NAMALWA (cell line): ENCODE measurements around the gene TTLL5.

ENCODE experiments used
- DNase-seq: peaks from one replicate; pipeline ENCODE4 v3.0.0-alpha.2; 2015; ENCODE audit warnings: low spot score

TTLL5 gene

GRCh38 chr14:75702616-75703261 is 41.7 kb downstream of the TTLL5 start:
- no peak for DNase-seq

DNA sequence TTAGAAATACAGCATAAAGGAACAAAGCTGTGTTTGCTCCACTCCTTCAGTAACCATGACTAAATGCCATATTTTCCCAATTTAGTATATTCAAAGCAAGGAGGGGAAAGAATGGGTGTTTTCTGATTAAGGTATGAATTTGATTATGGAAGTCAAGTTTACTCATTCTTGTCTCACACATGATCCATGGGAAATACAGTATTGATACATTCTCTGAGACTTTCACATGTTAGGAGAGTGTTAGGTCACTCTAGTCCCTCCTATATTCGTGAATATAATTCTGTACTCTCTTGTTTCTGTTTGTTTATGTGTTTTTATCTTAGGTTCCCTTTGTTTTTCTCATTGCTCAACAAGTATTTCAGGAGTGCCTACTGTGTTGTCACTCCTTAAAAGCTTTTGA is 42.4 kb downstream of the TTLL5 start:
- no peak for DNase-seq

GRCh38 chr14:75705014-75705413 is 44.0 kb downstream of the TTLL5 start:
- DNase-seq: no peak

- peak; percentile 71 for DNase-seq
Measured at GRCh38 chr14:75709207-75709812, 48.3 kb downstream of the TTLL5 start.

DNA sequence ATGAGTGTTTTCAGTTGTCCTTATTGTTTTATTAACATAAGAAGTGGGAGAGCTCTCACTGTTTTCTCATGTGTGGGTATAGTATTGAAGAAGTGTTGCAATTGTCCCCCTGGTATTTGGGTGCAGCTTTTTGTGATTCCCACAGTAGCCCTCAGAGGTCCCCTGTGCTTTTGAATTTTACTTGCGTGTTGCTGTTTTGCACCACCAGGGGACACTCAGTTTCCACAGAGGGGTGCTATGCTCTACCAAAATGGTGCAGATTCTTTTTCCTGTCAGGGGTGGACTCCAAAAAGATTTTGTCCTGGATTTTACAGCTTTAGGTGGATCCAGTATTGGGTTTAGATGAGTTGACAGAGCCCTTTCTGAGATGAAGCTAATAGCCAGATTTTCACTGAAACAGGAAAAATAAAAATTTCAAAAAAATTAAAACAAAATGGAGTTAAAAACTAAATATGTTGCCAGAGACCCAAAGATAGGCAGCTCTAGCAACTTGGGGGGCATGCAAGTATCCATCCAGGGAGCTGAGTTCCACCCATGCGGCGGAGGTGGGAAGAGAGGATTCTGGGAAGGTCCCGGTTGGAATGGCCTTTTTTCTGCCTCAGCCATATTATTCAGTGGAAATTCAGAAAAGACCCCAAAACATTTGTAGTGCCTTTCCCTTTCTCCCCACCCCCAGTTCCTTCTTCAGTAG is 50.2 kb downstream of the TTLL5 start:
- DNase-seq: peak; percentile 47

DNA sequence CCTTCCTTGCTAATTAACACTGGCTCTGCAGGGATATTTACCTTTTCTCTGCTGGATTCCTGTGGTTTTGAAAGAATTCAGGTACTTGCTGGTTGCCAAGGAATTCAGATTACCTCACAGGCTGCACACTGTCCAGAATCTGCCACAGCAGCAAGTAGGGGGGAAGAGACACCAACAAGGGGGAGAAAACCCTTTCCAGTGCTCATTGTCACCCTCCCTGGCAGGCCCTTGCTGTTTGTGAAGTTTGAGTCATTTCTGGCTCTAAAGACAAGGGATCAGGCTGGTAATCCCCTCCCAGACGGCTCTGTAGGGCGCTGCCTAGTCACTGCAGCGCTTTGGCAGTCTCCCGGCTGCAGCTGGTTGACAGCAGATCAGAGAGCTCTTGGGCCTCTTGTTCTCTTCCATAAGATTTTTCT is 50.8 kb downstream of the TTLL5 start:
- no peak for DNase-seq

GRCh38 chr14:75714991-75715390 is 53.9 kb downstream of the TTLL5 start:
- no peak for DNase-seq

- DNase-seq: no peak
Measured at GRCh38 chr14:75715926-75716780, 55.1 kb downstream of the TTLL5 start.

GRCh38 chr14:75717729-75718128 is 56.7 kb downstream of the TTLL5 start:
- DNase-seq: no peak

- DNase-seq: no peak
Measured at GRCh38 chr14:75718199-75718598, 57.2 kb downstream of the TTLL5 start.

GRCh38 chr14:75720116-75720515 is 59.1 kb downstream of the TTLL5 start:
- no peak for DNase-seq

GRCh38 chr14:75720842-75721498 is 59.9 kb downstream of the TTLL5 start:
- DNase-seq: no peak

- no peak for DNase-seq
Measured at GRCh38 chr14:75723716-75724115, 62.7 kb downstream of the TTLL5 start.

GRCh38 chr14:75724414-75725204 is 63.6 kb downstream of the TTLL5 start:
- DNase-seq: no peak

DNA sequence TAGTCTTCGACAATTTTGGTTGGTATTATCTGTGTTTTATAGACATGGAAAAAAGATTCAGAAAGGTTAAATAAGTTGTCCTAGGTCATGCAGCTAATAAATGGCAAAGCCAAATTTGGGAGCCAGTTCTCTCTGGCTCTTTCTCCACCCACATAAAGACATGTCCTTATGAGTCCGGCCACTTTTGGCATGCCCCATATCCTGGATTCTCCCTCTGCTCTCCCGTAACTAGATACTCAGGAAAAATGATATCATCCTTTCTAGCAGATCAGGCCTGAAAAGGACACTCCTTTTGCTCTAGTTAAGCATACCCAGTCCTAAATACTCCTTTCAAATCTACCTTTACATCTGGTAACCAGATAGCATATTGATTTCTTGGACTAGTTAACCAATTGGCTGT is 64.4 kb downstream of the TTLL5 start:
- no peak for DNase-seq

- no peak for DNase-seq
Measured at GRCh38 chr14:75726321-75726720, 65.3 kb downstream of the TTLL5 start.

GRCh38 chr14:75727124-75727523 is 66.1 kb downstream of the TTLL5 start:
- DNase-seq: no peak

GRCh38 chr14:75732888-75733287 is 71.8 kb downstream of the TTLL5 start:
- no peak for DNase-seq

DNA sequence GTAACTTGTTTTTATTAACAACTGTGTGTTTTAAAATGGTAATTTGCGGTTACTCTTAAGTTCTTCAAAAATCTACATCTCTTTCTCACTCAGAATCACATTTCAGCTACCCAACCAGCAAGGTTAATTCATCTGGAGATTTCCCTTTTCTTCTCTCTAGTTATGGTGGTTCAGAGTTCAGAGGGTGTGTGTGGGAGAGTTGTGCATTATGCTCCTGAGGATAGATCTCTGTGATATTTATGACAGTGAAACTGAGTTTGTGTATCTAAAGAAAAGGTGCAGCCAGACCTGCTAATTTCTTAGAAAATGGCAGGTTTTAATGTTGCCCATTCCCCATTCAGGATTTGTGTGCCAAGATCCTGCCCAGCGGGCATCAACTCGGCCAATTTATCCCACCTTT is 73.8 kb downstream of the TTLL5 start:
- no peak for DNase-seq

- no peak for DNase-seq
Measured at GRCh38 chr14:75736845-75737485, 75.9 kb downstream of the TTLL5 start.

DNA sequence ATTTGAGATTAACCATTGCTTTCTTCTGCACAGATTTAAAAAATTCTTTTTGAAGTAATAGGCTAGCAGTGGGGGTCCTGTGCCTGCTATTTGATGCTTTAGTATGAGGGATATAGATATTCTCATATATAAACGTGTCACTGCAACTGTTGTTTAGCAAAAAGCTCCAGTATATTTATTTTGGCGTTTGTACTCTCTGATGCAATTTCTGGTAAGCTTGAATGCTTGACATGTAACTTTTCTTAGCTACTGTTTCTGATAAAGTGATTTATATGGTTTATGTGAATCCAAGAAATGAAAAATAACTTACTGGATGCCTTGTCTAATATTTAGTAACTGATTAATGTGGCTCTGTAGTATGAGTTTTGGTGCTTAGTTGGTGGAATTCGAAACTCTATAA is 77.1 kb downstream of the TTLL5 start:
- DNase-seq: no peak
